ENCODE data around the gene HMGA1.
"Not testable (repeated sequence)": the region's sequence is repeated elsewhere in the genome, so short reads cannot be mapped to it uniquely, and the experiment has no call there.

HMGA1 gene

GRCh38 chr6:34241351-34242215 is 4.9 kb downstream of the HMGA1 start:
- no peak for DNase-seq

GRCh38 chr6:34242252-34243130 is 5.8 kb downstream of the HMGA1 start:
- no peak for DNase-seq

GRCh38 chr6:34243131-34243771 is 6.6 kb downstream of the HMGA1 start:
- DNase-seq: no peak

GRCh38 chr6:34243901-34244884 is 7.5 kb downstream of the HMGA1 start:
- no peak for DNase-seq

- DNase-seq: not testable (repeated sequence)
Observed at GRCh38 chr6:34245032-34245760, 8.5 kb downstream of the HMGA1 start.

- DNase-seq: not testable (repeated sequence)
Observed at GRCh38 chr6:34245761-34246140, 9.1 kb downstream of the HMGA1 start.

GRCh38 chr6:34246249-34246562 is 9.5 kb downstream of the HMGA1 start:
- DNase-seq: no peak

GRCh38 chr6:34246563-34247391 is 10.1 kb downstream of the HMGA1 start:
- no peak for DNase-seq

- DNase-seq: no peak
Observed at GRCh38 chr6:34247481-34248197, 11.0 kb downstream of the HMGA1 start.

- DNase-seq: peak; percentile 63
Observed at GRCh38 chr6:34248198-34248726, 11.6 kb downstream of the HMGA1 start.

- DNase-seq: peak; percentile 97
Observed at GRCh38 chr6:34248727-34249468, 12.2 kb downstream of the HMGA1 start, which contains the start of gene SMIM29. Gene SMIM29 (minus strand): TSS chr6:34249006. CDS start chr6:34247791, 1,215 bp downstream.

- no peak for DNase-seq
Observed at GRCh38 chr6:34249469-34250261, 13.0 kb downstream of the HMGA1 start.

- not testable (repeated sequence) for DNase-seq
Observed at GRCh38 chr6:34252395-34252794, 15.7 kb downstream of the HMGA1 start.

- no peak for DNase-seq
Observed at GRCh38 chr6:34259529-34260069, 22.9 kb downstream of the HMGA1 start.

- no peak for DNase-seq
Observed at GRCh38 chr6:34260576-34261267, 24.0 kb downstream of the HMGA1 start.

GRCh38 chr6:34263484-34263883 is 26.8 kb downstream of the HMGA1 start:
- not testable (repeated sequence) for DNase-seq

GRCh38 chr6:34267746-34268145 is 31.1 kb downstream of the HMGA1 start:
- DNase-seq: no peak

Measured in right hindlimb (tissue), 1 donor.